ENCODE measurements around the gene FBXL14.
"Not testable (repeated sequence)": the region's sequence is repeated elsewhere in the genome, so short reads cannot be mapped to it uniquely, and the experiment has no call there.

FBXL14 gene

GRCh38 chr12:1607940-1608712, 13.7 kb upstream of the FBXL14 start:
- H3K27ac ChIP-seq: peak overlapping the region; percentile 88

DNA sequence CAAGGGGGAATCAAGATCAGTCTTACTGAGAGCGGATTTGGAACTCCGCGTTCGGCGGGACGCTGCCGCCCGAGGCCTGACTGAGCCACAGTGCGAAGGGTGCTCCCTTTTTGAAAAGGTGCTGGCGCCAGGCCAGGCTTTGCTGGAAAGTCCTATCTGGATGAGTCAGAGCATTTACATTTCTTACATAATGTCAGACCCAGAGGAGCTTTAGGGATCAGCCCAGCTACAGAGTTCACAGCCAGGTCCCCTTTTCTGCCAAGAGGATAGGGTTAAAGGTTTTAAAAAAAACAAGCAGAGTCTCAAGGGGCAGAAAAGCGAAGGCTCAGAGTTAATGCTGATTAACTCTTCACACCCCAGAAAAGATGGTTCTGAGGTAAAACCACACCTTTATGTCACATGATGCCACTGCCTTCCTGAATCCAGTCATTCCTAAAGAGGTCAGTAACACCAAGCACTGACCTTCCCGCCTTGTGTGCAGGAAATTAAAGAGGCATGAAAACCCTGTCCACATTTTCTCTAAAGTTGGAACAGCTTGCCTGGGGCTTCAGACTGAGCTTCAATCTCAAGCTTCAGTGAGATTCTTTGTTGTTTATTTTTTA, 11.7 kb upstream of the FBXL14 start:
- peak overlapping the region; percentile 88 for H3K27ac ChIP-seq

More at GRCh38 chr12:1607940-1608712, 13.7 kb upstream of the FBXL14 start:
- TF ChIP-seq, protein P1, sequence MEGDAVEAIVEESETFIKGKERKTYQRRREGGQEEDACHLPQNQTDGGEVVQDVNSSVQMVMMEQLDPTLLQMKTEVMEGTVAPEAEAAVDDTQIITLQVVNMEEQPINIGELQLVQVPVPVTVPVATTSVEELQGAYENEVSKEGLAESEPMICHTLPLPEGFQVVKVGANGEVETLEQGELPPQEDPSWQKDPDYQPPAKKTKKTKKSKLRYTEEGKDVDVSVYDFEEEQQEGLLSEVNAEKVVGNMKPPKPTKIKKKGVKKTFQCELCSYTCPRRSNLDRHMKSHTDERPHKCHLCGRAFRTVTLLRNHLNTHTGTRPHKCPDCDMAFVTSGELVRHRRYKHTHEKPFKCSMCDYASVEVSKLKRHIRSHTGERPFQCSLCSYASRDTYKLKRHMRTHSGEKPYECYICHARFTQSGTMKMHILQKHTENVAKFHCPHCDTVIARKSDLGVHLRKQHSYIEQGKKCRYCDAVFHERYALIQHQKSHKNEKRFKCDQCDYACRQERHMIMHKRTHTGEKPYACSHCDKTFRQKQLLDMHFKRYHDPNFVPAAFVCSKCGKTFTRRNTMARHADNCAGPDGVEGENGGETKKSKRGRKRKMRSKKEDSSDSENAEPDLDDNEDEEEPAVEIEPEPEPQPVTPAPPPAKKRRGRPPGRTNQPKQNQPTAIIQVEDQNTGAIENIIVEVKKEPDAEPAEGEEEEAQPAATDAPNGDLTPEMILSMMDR (conservative IDR thresholded peaks at IDR 0.05): no peak

GRCh38 chr12:1605129-1606020, 11.0 kb upstream of the FBXL14 start:
- TF ChIP-seq, protein P1 (conservative IDR thresholded peaks at IDR 0.05): peak; percentile 90
- peak overlapping the region; percentile 88 for H3K27ac ChIP-seq

More for the DNA sequence above, 11.7 kb upstream of the FBXL14 start:
- TF ChIP-seq, protein P1 (conservative IDR thresholded peaks at IDR 0.05): no peak

- H3K27ac ChIP-seq: no peak overlapping the region
- TF ChIP-seq, protein P1 (conservative IDR thresholded peaks at IDR 0.05): no peak
Observed at GRCh38 chr12:1604464-1604863, 10.1 kb upstream of the FBXL14 start.

GRCh38 chr12:1603269-1603993, 9.1 kb upstream of the FBXL14 start:
- H3K27ac ChIP-seq: no peak overlapping the region
- TF ChIP-seq, protein P1 (conservative IDR thresholded peaks at IDR 0.05): no peak

DNA sequence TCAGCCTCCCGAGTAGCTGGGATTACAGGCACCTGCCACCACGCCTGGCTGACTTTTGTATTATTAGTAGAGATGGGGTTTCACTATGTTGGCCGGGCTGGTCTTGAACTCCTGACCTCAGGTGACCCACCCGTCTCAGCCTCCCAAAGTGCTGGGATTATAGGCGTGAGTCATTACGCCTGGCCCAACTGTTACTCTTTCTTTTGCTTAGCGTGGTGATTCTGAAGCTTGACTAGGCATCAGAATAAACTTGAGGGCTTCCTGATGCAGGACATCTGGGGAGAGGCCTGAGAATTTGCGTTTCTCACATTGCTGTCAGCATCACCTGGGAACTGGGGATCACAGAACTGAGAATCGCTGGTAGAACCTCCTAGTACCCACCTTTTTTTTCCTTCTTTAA, 8.3 kb upstream of the FBXL14 start:
- H3K27ac ChIP-seq: not testable (repeated sequence)

GRCh38 chr12:1598757-1599156, 4.4 kb upstream of the FBXL14 start:
- no peak overlapping the region for H3K27ac ChIP-seq
- TF ChIP-seq, protein P1 (conservative IDR thresholded peaks at IDR 0.05): no peak
